Caco-2 (cell line): ENCODE measurements around the gene RTN1. TPM values are rescaled to one million over a fixed set of nuclear protein-coding genes. Genes with fewer than 3 reads are reported as not detected.

Source experiments
- Bru-seq: library from RNA; stranded (reverse); fragments of 400-500 nt; gene quantifications from one replicate; lab custom pipeline; 2021; lab: Mats Ljungman, UMichigan
- BruChase-seq, 2 experiments: library from RNA; stranded (reverse); fragments of 400-500 nt; gene quantifications; one replicate each; lab custom pipeline; 2021; lab: Mats Ljungman, UMichigan
- BruUV-seq: library from RNA; stranded (reverse); fragments of 400-500 nt; replicated peaks from 2 replicates; lab custom pipeline; 2021; lab: Mats Ljungman, UMichigan
- CTCF ChIA-PET: fragments of 300-600 bp; sonication (Branson Sonifier 250); formaldehyde crosslinking; loops from one replicate; lab custom pipeline; 2022; ENCODE audit warnings: antibody characterized with exemption; lab: Charles Lee
- POLR2A ChIA-PET: fragments of 300-600 bp; sonication (Branson Sonifier 250); formaldehyde crosslinking; loops from one replicate; lab custom pipeline; 2022; ENCODE audit warnings: antibody characterized with exemption; lab: Charles Lee
- DNase-seq, 2 experiments: peaks; one replicate each; pipeline versions ENCODE4 v3.0.0 to v3.0.0-alpha.2; 2020 to 2022
- H3K27me3 ChIP-seq: replicated peaks from 2 replicates; pipeline ENCODE4 v1.6.0; 2011; ENCODE audit warnings: low read length; ENCODE audit not compliant: control insufficient read depth, insufficient read depth
- H3K36me3 ChIP-seq: 2 replicates; pipeline ENCODE4 v1.5.1; 2011; ENCODE audit warnings: low read length; ENCODE audit not compliant: control insufficient read depth, insufficient read depth
- H3K4me1 ChIP-seq: fragments of 250-450 bp; sonication (Bioruptor Pico); 2 replicates; pipeline ENCODE4 v1.5.1; 2020; ENCODE audit warnings: mild to moderate bottlenecking
- H3K4me3 ChIP-seq: 2 replicates; pipeline ENCODE4 v1.5.1; 2011; ENCODE audit warnings: low read depth, mild to moderate bottlenecking, control low read depth, low read length
- H3K9me3 ChIP-seq: fragments of 250-450 bp; sonication (Bioruptor Pico); 2 replicates; pipeline ENCODE4 v1.5.1; 2020; ENCODE audit warnings: mild to moderate bottlenecking, moderate library complexity
- H3K27ac Mint-ChIP-seq: one replicate; pipeline ENCODE4 v1.8.0; 2022; ENCODE audit warnings: mixed read lengths; ENCODE audit not compliant: unreplicated experiment
- H3K27me3 Mint-ChIP-seq: one replicate; pipeline ENCODE4 v1.8.0; 2022; ENCODE audit warnings: mixed read lengths; ENCODE audit not compliant: insufficient read depth, unreplicated experiment
- H3K36me3 Mint-ChIP-seq: one replicate; pipeline ENCODE4 v1.8.0; 2022; ENCODE audit warnings: mild to moderate bottlenecking, mixed read lengths; ENCODE audit not compliant: insufficient read depth, unreplicated experiment
- H3K4me1 Mint-ChIP-seq: one replicate; pipeline ENCODE4 v1.8.0; 2022; ENCODE audit warnings: low read depth, mixed read lengths; ENCODE audit not compliant: unreplicated experiment
- H3K4me3 Mint-ChIP-seq: one replicate; pipeline ENCODE4 v1.8.0; 2022; ENCODE audit warnings: mild to moderate bottlenecking, moderate library complexity, mixed read lengths; ENCODE audit not compliant: unreplicated experiment
- H3K9me3 Mint-ChIP-seq: one replicate; pipeline ENCODE4 v1.8.0; 2022; ENCODE audit warnings: mixed read lengths; ENCODE audit not compliant: unreplicated experiment
- CTCF ChIP-seq, 2 experiments: fragments of 200-600 bp in 1 of 2; IDR thresholded peaks; 1 replicate in 1 of 2; 2 replicates in 1 of 2; pipeline versions ENCODE4 v1.5.1 to v1.8.0; 2011 to 2022; ENCODE audit warnings: antibody characterized with exemption in 1 of 2, control low read depth in 1 of 2, inconsistent platforms in 1 of 2, low read depth in 1 of 2, low read length in 1 of 2, mild to moderate bottlenecking in 1 of 2, moderate library complexity in 1 of 2; ENCODE audit not compliant: insufficient read depth in 1 of 2, severe bottlenecking in 1 of 2, unreplicated experiment in 1 of 2
- intact Hi-C: fragments of 100-400 bp; cut with micrococcal nuclease; formaldehyde crosslinking; loops from one replicate; pipeline ENCODE4 v1.10.0; 2022; ENCODE audit not compliant: unreplicated experiment
- long read RNA-seq: library from polyadenylated mRNA; stranded (forward); transcript quantifications from one replicate; pipeline ENCODE4 v2.0.0, GENCODE V29; 2022
- total RNA-seq: library from RNA; stranded (reverse); gene quantifications from 2 replicates; pipeline ENCODE4 v1.2.3, GENCODE V29; 2022

RTN1 gene
- 0.25 TPM in 1 of 2 replicates, not detected in the other for total RNA-seq
- Bru-seq, nascent RNA: percentile 15 among the genes with signal in this experiment
- percentile 20 among the genes with signal in this experiment for BruChase-seq, experiment 1, labeled RNA remaining after a 2-hour chase
- percentile 16 among the genes with signal in this experiment for BruChase-seq, experiment 2, labeled RNA remaining after a 6-hour chase
- long read RNA-seq: 0 reads

GRCh38 chr14:59870277-59871165 is at the start of gene RTN1:
Gene RTN1 (minus strand): TSS chr14:59870776. CDS start chr14:59870630, 146 bp downstream.
- Histone ChIP-seq H3K36me3 (no peaks in the 10 kb centered on the region), H3K9me3 (no peaks in the 10 kb centered on the region), H3K4me3 (peak within 1 kb of the TSS; percentile 33), H3K4me1 (0 out of 2 replicates have a peak, but pooled peaks cover 5% of the 10 kb centered on the region), H3K27me3 (peaks cover 4% of the 10 kb centered on the region; the same call in 1 of the 2 replicates)
- peak within 1 kb of the TSS; percentile 86 for H3K4me3 Mint-ChIP-seq
- ChIA-PET POLR2A (no interaction called here), CTCF (no interaction called here)
- H3K27ac Mint-ChIP-seq: no peak within 1 kb of the TSS
- TF ChIP-seq CTCF (IDR thresholded peaks at IDR 0.05; ENCODE audit: insufficient read depth in 1 of 2, low read depth in 1 of 2, low read length in 1 of 2, severe bottlenecking in 1 of 2, unreplicated experiment in 1 of 2): no peak
- no peaks in the 10 kb centered on the region for H3K36me3 Mint-ChIP-seq
- intact Hi-C loops: no loop called here
- BruUV-seq: no TSS peak
- peak; percentile 51 to 52 for DNase-seq
- peaks cover 5% of the 10 kb centered on the region for H3K4me1 Mint-ChIP-seq
- H3K9me3 Mint-ChIP-seq: no peaks in the 10 kb centered on the region
- peaks cover 19% of the 10 kb centered on the region for H3K27me3 Mint-ChIP-seq

GRCh38 chr14:59920378-59920683 is 49.8 kb upstream of the RTN1 start:
- H3K27ac Mint-ChIP-seq: peak overlapping the region; percentile 98
- TF ChIP-seq CTCF (IDR thresholded peaks at IDR 0.05; ENCODE audit: insufficient read depth in 1 of 2, low read depth in 1 of 2, low read length in 1 of 2, severe bottlenecking in 1 of 2, unreplicated experiment in 1 of 2): no peak
- POLR2A ChIA-PET: no interaction called here

More at GRCh38 chr14:59920378-59920683, 49.8 kb upstream of the RTN1 start:
- CTCF ChIA-PET: interaction anchor here (0.8 to 1.0 kb wide), 2 partner anchors 14 to 45 kb away, joined by 3 to 5 read pairs; no protein-coding TSS in a partner anchor
- intact Hi-C loops: loop anchor here (1.0 kb wide), 1 partner anchor 319 kb away; no protein-coding TSS in a partner anchor
- peak overlapping the region; percentile 45 for H3K4me3 ChIP-seq
- peak overlapping the region; percentile 85 for H3K4me3 Mint-ChIP-seq
- DNase-seq: no peak
- H3K4me1 Mint-ChIP-seq: peaks cover 5% of the 10 kb centered on the region
- no TSS peak for BruUV-seq
- no peaks in the 10 kb centered on the region for H3K27me3 ChIP-seq
- no peaks in the 10 kb centered on the region for H3K9me3 ChIP-seq
- H3K36me3 Mint-ChIP-seq: peaks cover 12% of the 10 kb centered on the region
- no peaks in the 10 kb centered on the region for H3K27me3 Mint-ChIP-seq
- H3K4me1 ChIP-seq: peaks cover 10% of the 10 kb centered on the region
- no peaks in the 10 kb centered on the region for H3K9me3 Mint-ChIP-seq
- H3K36me3 ChIP-seq: no peaks in the 10 kb centered on the region
